BLaER1 (cell line): ENCODE results near the gene C4orf50.
"Not testable (repeated sequence)": the region's sequence is repeated elsewhere in the genome, so short reads cannot be mapped to it uniquely, and the experiment has no call there.

Source experiments
- H3K27ac ChIP-seq: shearing (Covaris generic); formaldehyde crosslinking; 2 replicates; pipeline ENCODE4 v1.8.1; 2022
- H3K27me3 ChIP-seq: shearing (Covaris generic); formaldehyde crosslinking; 2 replicates; pipeline ENCODE4 v1.8.1; 2022
- H3K36me3 ChIP-seq: shearing (Covaris generic); formaldehyde crosslinking; 2 replicates; pipeline ENCODE4 v1.8.1; 2022
- H3K4me1 ChIP-seq: shearing (Covaris generic); formaldehyde crosslinking; 2 replicates; pipeline ENCODE4 v1.8.1; 2022
- H3K4me2 ChIP-seq: shearing (Covaris generic); formaldehyde crosslinking; 2 replicates; pipeline ENCODE4 v1.8.1; 2022
- H3K4me3 ChIP-seq: shearing (Covaris generic); formaldehyde crosslinking; 2 replicates; pipeline ENCODE4 v1.8.1; 2022
- H3K9ac ChIP-seq: shearing (Covaris generic); formaldehyde crosslinking; 2 replicates; pipeline ENCODE4 v1.8.1; 2022
- H3K9me3 ChIP-seq: shearing (Covaris generic); formaldehyde crosslinking; 2 replicates; pipeline ENCODE4 v1.8.1; 2022
- H4K20me1 ChIP-seq: shearing (Covaris generic); formaldehyde crosslinking; 2 replicates; pipeline ENCODE4 v1.8.1; 2022
- Cebpa-rat ChIP-seq: shearing (Covaris generic); IDR thresholded peaks from 2 replicates; pipeline ENCODE4 v1.8.1; 2022

The C4orf50 gene

DNA sequence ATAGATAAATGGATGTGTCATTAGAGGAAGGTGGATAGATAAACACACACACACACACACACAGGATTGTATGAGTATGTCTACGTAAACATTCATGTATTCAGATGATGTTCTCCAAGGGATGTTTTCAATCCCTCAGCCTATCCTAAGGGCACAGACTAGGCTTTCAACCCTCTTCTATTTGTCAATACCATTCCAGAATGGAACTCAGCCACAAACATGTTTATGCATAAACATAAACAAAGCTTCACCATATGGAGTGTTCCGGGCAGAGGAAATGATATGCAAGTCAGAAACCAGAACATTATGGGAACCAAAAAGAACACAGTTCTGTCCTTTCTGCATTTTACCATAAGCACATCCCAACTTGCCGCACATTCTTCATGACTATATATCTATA lies 150.4 kb downstream of the C4orf50 start:
- H4K20me1 ChIP-seq, result peaks cover 73% of the 10 kb centered on the region
- peaks cover 50% of the 10 kb centered on the region for H3K36me3 ChIP-seq
- no peak overlapping the region for H3K4me3 ChIP-seq
- H3K9ac ChIP-seq, result no peak overlapping the region
- H3K27ac ChIP-seq, result peak overlapping the region; percentile 94
- TF ChIP-seq Cebpa-rat, result no peak
- peaks cover 15% of the 10 kb centered on the region for H3K9me3 ChIP-seq
- H3K27me3 ChIP-seq, result no peaks in the 10 kb centered on the region
- peak overlapping the region; percentile 94 for H3K4me2 ChIP-seq
- H3K4me1 ChIP-seq, result peaks cover 100% of the 10 kb centered on the region

DNA sequence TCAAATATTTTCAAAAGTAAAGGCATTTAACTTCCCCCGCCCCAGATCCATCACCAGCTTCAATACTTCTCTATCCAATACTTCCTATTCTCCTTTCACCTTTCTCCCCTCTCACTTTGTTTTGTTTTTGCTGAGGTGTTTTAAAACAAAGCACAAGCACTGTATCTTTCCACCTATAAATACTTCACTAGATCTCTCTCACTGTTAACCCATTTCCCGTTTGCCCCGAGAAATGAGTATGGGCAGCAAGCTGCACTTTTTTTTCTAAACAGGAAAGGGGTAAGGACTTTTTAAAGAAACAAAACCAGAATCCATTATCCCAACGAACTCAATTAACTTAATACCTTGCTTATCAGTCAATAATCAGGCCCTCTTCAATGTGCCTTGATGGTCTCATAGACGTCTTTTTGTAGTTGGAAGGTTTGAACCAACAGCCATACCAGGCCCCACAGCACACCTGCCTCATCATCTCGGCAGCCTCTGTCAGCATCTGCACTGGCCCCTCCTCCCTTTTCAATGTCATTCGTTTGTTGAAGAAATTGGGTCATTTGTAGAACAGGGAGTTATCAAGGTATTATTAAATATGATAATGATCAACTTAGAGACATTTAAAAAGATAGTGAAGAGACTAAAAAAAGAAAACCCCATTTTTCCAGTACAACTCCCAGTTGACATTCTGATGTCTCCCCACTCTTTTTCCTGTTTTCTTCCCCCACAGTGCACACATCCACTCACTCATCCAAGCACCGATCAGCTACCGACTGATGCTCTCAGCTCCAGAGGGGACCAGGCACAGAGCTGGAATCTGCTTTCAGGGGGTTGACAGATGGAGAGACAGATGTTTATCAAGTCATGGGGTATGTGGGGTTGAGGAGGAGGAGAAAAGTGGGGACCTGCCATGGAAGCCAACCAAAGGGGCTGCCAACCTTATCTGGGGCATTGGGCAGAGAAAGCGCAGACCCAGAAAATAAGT lies 151.1 kb downstream of the C4orf50 start:
- no peak for TF ChIP-seq Cebpa-rat

DNA sequence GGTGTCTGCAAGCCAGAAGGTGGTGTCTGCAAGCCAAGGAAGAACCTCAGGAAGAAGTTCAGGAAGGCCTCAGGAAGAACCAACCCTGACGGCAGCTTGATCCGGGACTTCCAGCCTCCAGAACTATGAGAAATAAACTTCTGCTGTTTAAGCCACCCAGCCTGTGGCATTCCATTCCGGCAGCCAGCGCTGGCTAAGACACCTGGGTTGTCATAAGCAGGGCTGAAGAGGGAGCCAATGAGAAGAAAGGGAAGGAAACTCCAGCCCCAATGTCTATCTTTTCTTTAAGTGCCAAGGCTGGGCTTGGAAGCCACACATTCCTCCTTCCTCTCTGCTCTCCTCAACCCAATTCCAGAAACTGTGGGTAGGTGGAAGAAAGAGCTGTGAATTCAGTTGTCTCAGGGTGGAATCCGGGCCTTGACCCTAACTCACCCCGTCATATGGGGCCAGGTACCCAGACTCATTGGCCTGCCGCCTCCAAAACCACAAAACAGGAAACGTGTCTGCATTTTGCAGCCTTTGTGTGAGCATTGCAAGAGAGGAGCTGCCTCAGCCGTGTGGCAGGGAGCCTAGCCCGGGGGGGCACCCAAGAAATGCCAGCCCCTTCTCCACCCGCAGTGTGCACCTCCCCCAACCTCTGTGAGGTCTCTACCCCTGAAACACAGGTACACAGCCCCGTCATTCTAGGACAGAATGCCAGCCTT lies 152.2 kb downstream of the C4orf50 start:
- H3K9me3 ChIP-seq, result no peaks in the 10 kb centered on the region
- peak overlapping the region; percentile 60 for H3K9ac ChIP-seq
- peak overlapping the region; percentile 40 for H3K4me3 ChIP-seq
- peaks cover 97% of the 10 kb centered on the region for H3K4me1 ChIP-seq
- no peaks in the 10 kb centered on the region for H3K27me3 ChIP-seq
- peak overlapping the region; percentile 94 for H3K4me2 ChIP-seq
- TF ChIP-seq Cebpa-rat, result no peak
- peaks cover 54% of the 10 kb centered on the region for H3K36me3 ChIP-seq
- H4K20me1 ChIP-seq, result peaks cover 84% of the 10 kb centered on the region
- peak overlapping the region; percentile 94 for H3K27ac ChIP-seq

More for the DNA sequence above, 151.1 kb downstream of the C4orf50 start:
- Histone ChIP-seq H3K36me3 (peaks cover 50% of the 10 kb centered on the region), H3K4me3 (peak overlapping the region; percentile 40), H4K20me1 (peaks cover 78% of the 10 kb centered on the region), H3K4me2 (peak overlapping the region; percentile 94), H3K27me3 (no peaks in the 10 kb centered on the region), H3K27ac (peak overlapping the region; percentile 94), H3K9me3 (peaks cover 7% of the 10 kb centered on the region), H3K9ac (peak overlapping the region; percentile 60), H3K4me1 (peaks cover 100% of the 10 kb centered on the region)

DNA sequence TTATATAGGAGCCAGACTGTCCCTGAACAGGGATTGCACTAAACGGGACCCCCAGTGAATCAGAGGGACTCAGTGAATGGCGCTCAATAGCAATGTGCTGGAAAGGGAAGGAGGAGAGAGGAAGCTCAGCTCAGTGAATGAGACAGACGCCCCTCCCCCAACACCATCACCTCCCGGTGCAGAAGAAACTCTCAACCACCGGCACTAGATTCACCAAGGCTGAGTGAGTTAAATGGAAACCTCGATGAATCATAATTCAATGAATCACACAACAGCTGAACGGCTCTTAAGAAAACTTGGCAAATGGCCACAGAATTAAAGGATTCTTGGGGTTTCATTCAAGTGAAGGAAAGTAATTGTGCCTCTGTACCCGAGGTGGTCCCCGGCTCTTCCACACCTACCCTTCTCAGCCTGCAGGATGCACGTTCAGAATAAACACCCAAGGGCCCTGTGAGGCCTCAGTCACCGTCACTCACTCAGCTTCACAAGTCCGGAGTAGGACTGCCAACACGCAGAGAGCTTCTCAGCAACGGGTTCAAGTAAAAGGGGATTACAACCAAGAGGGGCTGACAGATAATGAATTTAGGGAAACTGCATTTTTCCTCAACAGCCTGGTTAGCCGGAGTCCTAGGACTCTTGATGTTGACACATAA lies 154.6 kb downstream of the C4orf50 start:
- H4K20me1 ChIP-seq, result peaks cover 84% of the 10 kb centered on the region
- no peak overlapping the region for H3K9ac ChIP-seq
- no peak overlapping the region for H3K4me3 ChIP-seq
- peak overlapping the region; percentile 47; the same call in 1 of the 2 replicates for H3K27ac ChIP-seq
- H3K4me1 ChIP-seq, result peaks cover 72% of the 10 kb centered on the region
- no peak for TF ChIP-seq Cebpa-rat
- H3K9me3 ChIP-seq, result peaks cover 1% of the 10 kb centered on the region; the same call in 1 of the 2 replicates
- H3K36me3 ChIP-seq, result peaks cover 74% of the 10 kb centered on the region
- no peaks in the 10 kb centered on the region for H3K27me3 ChIP-seq
- H3K4me2 ChIP-seq, result peak overlapping the region; percentile 49

DNA sequence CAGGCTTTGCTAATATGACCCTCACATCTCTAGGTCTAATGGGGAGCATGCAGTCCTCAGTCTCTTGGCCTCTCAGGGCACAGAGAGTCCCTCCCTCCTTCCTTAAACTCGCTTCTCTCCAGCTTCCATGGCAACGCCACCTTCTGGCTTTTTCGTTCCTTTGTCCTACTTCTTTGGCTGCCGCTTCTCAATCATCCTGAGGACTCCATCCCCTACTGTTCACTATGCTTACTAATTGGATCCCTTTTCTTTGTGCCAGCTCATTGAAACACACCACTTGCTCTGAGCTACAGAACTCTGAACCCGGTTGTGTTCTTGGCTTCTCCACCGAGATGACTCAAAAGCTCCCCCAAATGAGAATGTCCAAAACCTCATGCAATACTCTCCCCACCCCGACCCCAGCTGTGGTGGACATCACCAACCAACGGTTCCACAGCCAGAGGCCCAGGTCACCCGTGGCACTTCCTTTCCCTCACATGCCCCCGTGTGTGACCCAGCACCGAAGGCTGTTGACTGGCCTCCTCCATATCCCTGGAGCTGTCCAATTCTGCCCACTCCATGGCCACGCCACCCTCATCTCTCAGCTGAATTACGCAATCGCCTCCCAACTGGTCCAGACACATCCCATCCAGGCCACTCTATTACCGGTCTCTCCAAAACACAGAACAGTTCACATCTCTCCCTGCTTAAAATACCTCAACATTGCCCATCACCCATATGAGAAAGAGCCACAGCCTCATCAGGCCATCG lies 160.0 kb downstream of the C4orf50 start:
- H3K4me1 ChIP-seq, result peaks cover 18% of the 10 kb centered on the region
- no peak overlapping the region for H3K4me3 ChIP-seq
- H3K9me3 ChIP-seq, result peaks cover 7% of the 10 kb centered on the region; the same call in 1 of the 2 replicates
- H3K36me3 ChIP-seq, result peaks cover 98% of the 10 kb centered on the region
- H3K27ac ChIP-seq, result no peak overlapping the region
- H3K4me2 ChIP-seq, result no peak overlapping the region
- no peak overlapping the region for H3K9ac ChIP-seq
- H3K27me3 ChIP-seq, result no peaks in the 10 kb centered on the region
- TF ChIP-seq Cebpa-rat, result peak; percentile 86
- H4K20me1 ChIP-seq, result peaks cover 97% of the 10 kb centered on the region

DNA sequence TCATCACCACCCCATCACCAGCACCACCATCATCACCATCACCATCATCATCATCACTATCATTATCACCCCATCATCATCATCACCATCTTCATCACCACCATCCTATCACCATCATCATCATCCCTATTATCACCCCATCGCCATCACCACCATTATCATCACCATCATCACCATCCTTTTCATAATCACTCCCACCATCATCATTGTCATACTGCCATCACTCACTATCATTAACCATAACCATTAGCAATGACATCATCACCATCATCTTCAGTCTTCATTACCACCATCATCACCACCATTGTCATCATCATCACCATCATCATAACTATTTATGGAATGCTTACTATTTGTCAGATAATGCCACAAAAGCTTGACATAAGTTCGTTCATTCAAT lies 161.0 kb downstream of the C4orf50 start:
- H3K36me3 ChIP-seq, result peaks cover 98% of the 10 kb centered on the region
- peaks cover 97% of the 10 kb centered on the region for H4K20me1 ChIP-seq
- no peak overlapping the region for H3K27ac ChIP-seq
- no peak overlapping the region for H3K9ac ChIP-seq
- H3K27me3 ChIP-seq, result no peaks in the 10 kb centered on the region
- no peak for TF ChIP-seq Cebpa-rat
- no peak overlapping the region for H3K4me3 ChIP-seq
- no peak overlapping the region for H3K4me2 ChIP-seq
- H3K4me1 ChIP-seq, result peaks cover 8% of the 10 kb centered on the region; the same call in 1 of the 2 replicates
- H3K9me3 ChIP-seq, result peaks cover 7% of the 10 kb centered on the region; the same call in 1 of the 2 replicates

DNA sequence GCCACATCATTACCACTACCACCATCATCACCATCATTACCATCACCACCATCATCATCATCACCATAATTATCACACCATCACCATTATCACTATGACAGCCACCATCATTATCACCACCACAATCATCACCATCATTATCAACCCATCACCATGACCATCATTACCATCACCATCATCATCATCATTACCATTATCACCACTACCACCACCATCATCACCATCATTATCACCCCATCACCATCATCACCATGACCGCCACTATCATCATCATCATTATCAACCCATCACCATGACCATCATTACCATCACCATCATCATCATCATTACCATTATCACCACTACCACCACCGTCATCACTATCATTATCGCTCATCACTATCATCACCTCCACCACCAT lies 161.9 kb downstream of the C4orf50 start:
- H3K9ac ChIP-seq, H3K4me2 ChIP-seq, H3K9me3 ChIP-seq, H3K4me3 ChIP-seq, H3K4me1 ChIP-seq, H3K27ac ChIP-seq, H3K27me3 ChIP-seq: not testable (repeated sequence)
- Histone ChIP-seq H4K20me1 (peaks cover 92% of the 10 kb centered on the region), H3K36me3 (peaks cover 98% of the 10 kb centered on the region)

DNA sequence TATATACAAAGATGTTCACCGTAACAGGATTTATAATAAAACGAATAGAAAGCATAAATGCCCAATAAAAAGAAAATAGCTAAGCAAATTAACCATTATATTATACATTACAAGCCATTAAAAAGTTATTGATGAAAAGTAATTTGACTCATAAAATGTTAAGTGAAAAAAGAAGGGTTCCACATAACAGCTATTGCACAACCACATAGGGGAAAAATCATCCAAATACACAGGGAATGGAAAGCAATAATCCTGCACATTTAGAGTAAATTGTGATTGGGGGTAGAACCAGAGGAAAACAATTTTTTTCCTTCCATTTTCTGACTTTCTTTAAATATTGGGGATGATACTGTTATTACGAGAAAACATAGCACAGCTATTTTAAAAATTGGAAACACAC lies 163.3 kb downstream of the C4orf50 start:
- no peak overlapping the region for H3K4me3 ChIP-seq
- no peak overlapping the region for H3K4me2 ChIP-seq
- H3K4me1 ChIP-seq, result no peaks in the 10 kb centered on the region
- H3K27me3 ChIP-seq, result no peaks in the 10 kb centered on the region
- peaks cover 98% of the 10 kb centered on the region for H3K36me3 ChIP-seq
- H4K20me1 ChIP-seq, result peaks cover 91% of the 10 kb centered on the region
- H3K27ac ChIP-seq, result no peak overlapping the region
- H3K9ac ChIP-seq, result no peak overlapping the region
- no peak for TF ChIP-seq Cebpa-rat
- peaks cover 7% of the 10 kb centered on the region; the same call in 1 of the 2 replicates for H3K9me3 ChIP-seq
